Measurements from ENCODE around the gene PANX2.

Gene PANX2

DNA sequence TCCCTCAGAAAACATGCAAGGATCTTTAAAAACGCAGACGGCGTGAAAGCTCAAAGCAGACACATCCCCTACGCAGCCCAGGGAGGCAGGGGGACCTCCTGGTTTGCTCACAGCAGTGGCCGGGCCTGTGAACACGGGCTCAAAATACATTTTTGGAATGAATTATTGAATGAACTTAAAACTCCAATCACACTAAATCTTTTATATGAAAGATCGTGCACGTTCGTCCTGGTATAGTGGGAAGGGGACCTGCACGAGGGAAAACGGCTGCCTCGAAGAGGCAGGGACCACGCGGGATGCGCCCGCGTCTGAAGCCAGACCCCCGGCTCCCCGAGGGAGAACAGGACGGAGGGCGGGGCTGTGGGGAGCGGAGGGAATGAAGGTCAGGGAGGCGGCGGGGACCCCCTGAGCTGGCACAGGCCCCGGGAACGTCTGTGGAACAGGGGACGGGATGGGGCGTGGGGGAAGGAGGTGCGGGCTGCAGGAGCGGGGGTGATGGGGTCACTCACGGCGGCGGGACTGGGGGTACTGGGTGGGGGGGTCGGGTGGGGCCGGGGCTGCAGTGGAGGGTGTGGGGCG lies 1.3 kb upstream of the PANX2 start:
- intact Hi-C loops (cut with DNase I): no loop called here
- peak in 2 of 10 donors; percentile 66 to 70 for DNase-seq

GRCh38 chr22:50169774-50170341 lies 673 bp upstream of the PANX2 start:
- peak in 2 of 10 donors; percentile 75 to 88 for DNase-seq
- intact Hi-C loops (cut with DNase I): no loop called here

DNA sequence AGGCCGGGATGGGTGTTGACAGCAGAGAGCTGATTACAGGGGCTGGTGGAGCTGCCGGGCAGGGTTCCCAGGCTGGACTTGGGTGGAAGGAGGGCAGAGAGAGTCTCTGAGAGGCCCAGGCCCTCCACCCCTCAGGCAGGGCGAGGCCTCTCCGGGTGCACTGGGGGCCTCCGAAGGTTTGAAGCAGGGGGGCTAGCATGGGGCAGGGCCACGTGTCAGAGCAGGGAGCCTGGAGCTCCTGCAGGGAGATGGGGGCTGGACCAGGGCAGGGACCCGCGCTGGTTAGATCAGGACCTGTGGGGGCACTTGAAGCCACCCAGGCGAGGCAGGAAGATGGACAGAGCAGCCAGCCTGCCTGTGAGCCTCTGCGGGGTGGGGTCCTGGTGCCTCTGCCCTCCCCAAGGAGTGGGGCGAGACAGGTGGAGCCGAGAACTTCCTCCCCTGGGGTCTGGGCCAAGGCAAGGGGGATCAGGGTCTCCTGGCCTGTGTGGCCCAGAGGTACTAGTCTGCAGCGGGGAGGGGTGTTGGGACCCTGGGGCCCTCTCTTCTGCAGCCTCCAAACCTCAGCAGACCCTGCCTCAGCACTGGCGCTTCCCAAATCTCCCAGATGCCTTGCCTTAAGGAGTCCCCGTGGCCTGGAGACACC lies 911 bp downstream of the PANX2 start:
- intact Hi-C loops (cut with DNase I): no loop called here

DNA sequence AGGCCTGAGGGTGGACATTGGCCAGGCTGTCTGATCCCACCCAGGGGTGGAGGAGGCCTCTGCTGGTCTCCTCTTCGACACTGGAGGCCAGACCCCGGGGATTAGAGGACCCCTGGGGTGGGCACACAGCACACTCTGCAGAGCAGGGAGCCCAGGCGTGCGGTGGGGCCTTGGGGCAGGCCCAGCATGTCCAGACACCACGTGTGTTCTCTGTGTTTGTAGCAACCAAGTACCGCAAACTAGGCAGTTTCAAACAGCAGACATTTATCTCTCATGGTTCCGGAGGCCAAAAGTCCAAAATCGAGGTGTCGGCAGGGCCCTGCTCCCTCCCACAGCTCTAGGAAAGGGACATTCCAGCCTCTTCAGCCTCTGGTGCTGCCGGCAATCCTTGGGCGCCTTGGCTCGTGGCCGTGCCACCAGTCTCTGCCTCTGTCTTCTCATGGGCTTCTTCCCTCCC lies 1.5 kb downstream of the PANX2 start:
- peak in 1 of 10 donors; percentile 73 for DNase-seq
- intact Hi-C loops (cut with DNase I): no loop called here

More for the DNA sequence above, 911 bp downstream of the PANX2 start:
- DNase-seq: peak in 1 of 10 donors; percentile 74

DNA sequence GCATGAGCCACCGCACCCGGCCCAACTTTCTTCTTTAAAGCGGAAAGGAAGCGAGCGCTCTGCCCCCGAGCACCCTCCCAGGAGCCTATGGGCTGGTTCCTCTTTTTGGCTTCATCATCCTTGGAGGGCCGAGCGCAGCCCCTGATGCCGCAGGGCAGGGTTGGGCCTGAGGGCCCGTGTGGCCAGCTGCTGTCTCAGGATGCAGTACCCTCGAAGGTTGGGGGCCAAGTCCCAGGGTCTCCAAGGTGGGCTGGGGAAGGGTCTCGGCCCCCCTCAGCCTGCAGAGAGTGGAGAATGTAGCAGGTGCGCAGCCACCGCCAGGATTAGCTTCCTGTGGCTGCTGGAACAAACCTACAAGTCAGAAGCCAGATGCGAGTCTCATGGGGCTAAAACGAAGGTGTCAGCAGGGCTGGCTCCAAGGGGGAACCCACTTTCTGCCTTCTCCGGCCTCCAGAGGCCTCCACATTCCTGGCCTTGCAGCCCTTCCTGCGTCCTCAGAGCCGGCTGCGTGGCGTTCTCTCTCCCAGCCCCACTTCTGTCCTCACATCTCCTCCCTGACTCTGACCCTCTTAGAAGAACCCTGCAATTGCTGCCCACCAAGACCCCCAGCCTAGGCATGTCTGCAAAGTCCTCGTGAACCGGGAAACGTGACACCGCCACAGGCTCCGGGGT lies 2.9 kb downstream of the PANX2 start:
- peak in 1 of 10 donors; percentile 60 for DNase-seq
- intact Hi-C loops (cut with DNase I): no loop called here

GRCh38 chr22:50173983-50174355 lies 3.4 kb downstream of the PANX2 start:
- intact Hi-C loops (cut with DNase I): no loop called here
- no peak for DNase-seq

- intact Hi-C loops (cut with DNase I): no loop called here
- peak in 1 of 10 donors; percentile 69 for DNase-seq
These were observed 4.1 kb downstream of the PANX2 start for GRCh38 chr22:50174382-50175190.

DNA sequence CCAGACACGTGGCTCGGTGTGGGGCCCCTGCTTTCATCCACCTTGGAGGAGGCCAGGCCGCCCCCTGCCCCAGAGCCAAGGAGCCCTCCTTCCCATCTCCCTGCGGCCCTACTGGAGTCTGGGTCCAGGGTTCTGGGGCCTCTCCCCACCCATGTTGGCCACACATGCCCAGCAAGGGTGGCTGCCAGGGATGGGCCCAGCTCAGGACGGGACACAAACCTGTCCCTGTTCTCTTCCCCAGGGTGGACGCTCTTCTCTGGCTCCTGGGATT lies 4.6 kb downstream of the PANX2 start:
- intact Hi-C loops (cut with DNase I): no loop called here
- DNase-seq: no peak

- DNase-seq: peak in 1 of 10 donors; percentile 59
- intact Hi-C loops (cut with DNase I): no loop called here
These were observed 5.7 kb downstream of the PANX2 start for GRCh38 chr22:50175921-50176849.

GRCh38 chr22:50176850-50177536 lies 6.5 kb downstream of the PANX2 start:
- peak in 1 of 10 donors; percentile 66 for DNase-seq
- intact Hi-C loops (cut with DNase I): no loop called here

DNA sequence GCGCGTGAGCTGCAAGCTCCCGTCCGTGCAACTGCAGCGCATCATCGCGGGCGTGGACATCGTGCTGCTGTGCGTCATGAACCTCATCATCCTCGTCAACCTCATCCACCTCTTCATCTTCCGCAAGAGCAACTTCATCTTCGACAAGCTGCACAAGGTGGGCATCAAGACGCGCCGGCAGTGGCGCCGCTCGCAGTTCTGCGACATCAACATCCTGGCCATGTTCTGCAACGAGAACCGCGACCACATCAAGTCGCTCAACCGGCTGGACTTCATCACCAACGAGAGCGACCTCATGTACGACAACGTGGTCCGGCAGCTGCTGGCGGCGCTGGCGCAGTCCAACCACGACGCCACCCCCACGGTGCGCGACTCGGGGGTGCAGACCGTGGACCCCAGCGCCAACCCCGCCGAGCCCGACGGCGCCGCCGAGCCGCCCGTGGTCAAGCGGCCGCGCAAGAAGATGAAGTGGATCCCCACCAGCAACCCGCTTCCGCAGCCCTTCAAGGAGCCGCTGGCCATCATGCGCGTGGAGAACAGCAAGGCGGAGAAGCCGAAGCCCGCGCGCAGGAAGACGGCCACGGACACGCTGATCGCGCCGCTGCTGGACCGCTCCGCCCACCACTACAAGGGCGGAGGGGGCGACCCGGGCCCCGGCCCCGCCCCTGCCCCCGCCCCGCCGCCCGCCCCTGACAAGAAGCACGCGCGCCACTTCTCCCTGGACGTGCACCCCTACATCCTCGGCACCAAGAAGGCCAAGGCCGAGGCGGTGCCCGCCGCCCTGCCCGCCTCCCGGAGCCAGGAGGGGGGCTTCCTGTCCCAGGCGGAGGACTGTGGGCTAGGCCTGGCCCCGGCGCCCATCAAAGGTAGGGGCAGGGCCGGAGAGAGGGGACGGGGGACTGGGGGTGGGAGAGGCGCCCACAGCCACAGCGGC lies 7.3 kb downstream of the PANX2 start:
- DNase-seq: peak in 1 of 10 donors; percentile 61
- intact Hi-C loops (cut with DNase I): no loop called here

- intact Hi-C loops (cut with DNase I): no loop called here
- DNase-seq: peak in 2 of 10 donors; percentile 26 to 82
These were observed 7.9 kb downstream of the PANX2 start for GRCh38 chr22:50178471-50178864.

DNA sequence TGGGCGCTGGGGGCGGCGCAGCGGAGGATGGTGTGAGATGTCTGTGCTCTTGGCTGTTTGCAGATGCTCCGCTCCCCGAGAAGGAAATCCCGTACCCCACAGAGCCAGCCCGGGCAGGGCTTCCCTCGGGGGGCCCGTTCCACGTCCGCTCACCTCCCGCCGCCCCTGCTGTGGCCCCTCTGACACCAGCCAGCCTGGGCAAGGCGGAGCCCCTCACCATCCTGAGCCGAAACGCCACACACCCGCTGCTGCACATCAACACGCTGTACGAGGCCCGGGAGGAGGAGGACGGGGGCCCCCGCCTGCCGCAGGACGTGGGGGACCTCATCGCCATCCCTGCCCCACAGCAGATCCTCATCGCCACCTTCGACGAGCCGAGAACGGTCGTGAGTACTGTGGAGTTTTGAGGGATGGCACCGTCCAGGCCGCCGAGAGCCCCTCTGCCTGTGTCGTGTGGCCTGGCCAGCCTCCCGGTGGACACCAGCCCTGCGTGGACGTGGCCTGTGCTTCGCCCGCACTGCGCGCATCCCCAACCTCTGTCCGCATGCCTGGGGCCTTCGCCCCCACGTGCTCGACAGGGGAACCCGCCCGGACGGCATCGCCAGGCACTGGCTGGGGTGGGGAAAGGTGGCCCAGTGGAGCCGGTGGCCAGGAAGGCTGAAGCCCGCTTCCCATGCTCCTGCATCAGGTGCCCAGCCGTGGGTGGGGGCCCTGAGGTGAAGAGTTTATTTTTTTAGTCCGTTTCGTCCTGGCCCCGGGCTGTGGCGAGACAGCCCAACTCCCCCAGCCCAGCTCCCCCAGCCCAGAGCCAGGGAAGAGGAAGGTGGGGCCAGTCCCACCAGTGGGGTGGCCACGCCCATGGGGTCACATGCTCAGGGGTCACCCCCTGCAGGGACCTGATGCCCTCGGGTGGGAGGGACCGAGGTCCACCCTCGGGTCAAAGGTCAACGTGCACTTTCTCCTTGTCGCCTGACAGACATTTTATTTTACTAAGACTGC lies 8.6 kb downstream of the PANX2 start:
- intact Hi-C loops (cut with DNase I): no loop called here
- peak in 4 of 10 donors; percentile 18 to 80 (median 75) for DNase-seq

DNA sequence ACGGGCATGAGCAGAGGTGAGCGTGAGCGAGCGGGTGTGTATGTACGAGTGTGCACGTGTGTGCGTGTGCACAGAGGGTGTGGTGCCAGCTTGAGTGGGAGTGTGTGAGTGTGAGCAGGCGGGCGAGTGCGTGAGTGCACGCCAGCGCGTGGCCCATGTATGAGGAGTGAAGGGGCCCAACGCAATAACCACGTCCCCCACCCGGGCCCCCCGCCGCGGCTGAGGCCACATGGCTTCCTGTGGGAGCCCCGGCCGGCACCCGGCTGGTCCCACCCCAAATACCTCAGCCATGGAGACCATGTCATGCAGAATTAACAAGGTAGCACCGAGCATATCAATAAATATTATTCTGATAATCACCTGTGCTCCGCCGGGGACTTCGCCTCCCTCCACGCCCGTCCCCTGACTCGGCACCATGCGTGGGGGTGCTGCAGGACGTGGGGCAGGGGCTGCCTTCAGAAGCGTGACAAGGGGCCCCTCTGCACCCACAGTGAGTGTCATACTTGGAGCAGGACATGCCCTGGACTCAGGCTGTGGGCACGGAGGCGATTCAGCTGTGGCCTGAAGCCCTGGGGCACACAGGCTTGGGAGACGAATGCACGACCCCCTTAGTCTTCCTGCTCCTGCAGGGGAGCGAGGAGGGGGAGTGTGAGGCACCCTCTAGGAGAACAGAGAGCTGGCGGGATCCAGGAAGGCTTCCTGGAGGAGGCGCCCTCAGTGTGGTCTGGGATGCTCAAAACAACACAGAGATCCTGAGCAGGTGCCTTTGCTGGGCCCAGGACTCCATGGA lies 9.6 kb downstream of the PANX2 start:
- DNase-seq: peak in 2 of 10 donors; percentile 68 to 69
- intact Hi-C loops (cut with DNase I): no loop called here

DNA sequence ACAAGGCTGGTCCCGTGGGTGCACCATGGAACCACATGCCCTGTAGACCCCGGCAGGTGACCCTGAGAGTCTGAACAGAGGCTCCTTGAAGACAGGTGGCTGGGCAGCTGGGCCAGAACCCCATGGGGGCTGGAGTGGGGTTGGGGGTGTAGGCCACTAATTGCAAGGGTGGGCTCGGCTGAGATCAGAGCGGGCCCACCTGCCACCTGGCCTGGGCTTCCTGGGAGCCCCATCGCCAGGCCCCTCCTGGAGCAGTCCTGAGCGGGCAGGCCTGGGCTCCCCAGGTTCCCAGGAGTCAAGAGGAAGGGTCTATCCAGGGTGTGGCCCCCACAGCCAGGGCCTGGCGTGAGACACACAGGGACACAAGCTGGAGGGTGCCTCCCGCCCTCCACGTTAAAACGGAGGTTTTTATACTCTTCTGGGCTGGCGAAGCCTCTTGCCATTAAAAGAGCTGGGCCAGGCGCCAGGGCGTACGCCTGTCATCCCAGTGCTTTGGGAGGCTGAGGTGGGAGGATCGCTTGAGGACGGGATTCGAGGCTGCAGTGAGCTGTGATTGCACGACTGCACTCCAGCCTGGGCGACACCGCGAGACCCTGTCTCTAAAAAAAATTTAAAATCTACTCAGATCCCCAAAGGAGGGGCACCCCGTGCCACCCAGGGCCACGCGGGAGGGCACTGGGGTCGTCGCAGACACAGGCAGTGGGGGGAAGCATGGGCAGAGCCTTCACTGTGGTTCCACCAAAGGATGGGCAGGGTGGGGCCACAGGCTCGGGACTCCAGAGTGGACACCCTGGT lies 10.4 kb downstream of the PANX2 start:
- intact Hi-C loops (cut with DNase I): no loop called here

More for the DNA sequence above, 10.4 kb downstream of the PANX2 start:
- peak in 3 of 10 donors; percentile 21 to 82 (median 63) for DNase-seq

Data from posterior cingulate gyrus (tissue), 11 donors.